ENCODE data around the gene LIM2.

Gene LIM2

DNA sequence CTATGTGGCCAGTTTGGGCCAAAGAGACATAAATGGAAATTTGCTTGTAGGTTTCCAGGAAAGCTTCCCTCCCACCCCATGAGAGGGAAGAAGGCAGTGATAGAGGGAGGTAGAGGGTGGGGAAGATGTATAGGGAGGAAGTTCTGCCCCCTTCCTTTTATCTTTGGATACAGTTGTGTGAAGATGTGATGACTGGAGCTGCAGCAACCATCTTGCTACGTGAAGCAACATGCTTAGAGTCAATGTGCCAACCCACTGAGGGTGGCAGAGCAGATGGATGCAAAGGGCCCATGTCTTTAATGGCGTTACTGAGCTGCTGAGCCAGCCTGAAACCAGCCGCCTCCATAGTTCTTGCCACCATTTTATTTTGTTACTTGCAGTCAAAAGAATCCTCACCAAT is 56.6 kb downstream of the LIM2 start:
- Histone ChIP-seq H3K9me3 (ENCODE audit: control insufficient read depth, insufficient read depth, low read depth, low read length) (no peaks in the 10 kb centered on the region), H3K4me3 (ENCODE audit: low read depth, low read length) (no peak overlapping the region), H3K27ac (ENCODE audit: extremely low read depth, low read depth, low read length) (no peak overlapping the region), H3K4me1 (ENCODE audit: control insufficient read depth, insufficient read depth, low read length) (no peaks in the 10 kb centered on the region), H3K36me3 (ENCODE audit: control insufficient read depth in 2 of 2, insufficient read depth in 1 of 2, low read length in 2 of 2) (no peaks in the 10 kb centered on the region)
- TF ChIP-seq ZXDB (tag by site-specific recombination; IDR thresholded peaks at IDR 0.05) (no peak), PRDM1 (tag by site-specific recombination; IDR thresholded peaks at IDR 0.05) (no peak), ZNF48 (tag by site-specific recombination; IDR thresholded peaks at IDR 0.05) (no peak), ZNF26 (tag by site-specific recombination; IDR thresholded peaks at IDR 0.05) (no peak), ZNF354C (tag by site-specific recombination; IDR thresholded peaks at IDR 0.05; ENCODE audit: borderline replicate concordance, low read depth) (no peak)
- TF ChIP-seq, protein P1, sequence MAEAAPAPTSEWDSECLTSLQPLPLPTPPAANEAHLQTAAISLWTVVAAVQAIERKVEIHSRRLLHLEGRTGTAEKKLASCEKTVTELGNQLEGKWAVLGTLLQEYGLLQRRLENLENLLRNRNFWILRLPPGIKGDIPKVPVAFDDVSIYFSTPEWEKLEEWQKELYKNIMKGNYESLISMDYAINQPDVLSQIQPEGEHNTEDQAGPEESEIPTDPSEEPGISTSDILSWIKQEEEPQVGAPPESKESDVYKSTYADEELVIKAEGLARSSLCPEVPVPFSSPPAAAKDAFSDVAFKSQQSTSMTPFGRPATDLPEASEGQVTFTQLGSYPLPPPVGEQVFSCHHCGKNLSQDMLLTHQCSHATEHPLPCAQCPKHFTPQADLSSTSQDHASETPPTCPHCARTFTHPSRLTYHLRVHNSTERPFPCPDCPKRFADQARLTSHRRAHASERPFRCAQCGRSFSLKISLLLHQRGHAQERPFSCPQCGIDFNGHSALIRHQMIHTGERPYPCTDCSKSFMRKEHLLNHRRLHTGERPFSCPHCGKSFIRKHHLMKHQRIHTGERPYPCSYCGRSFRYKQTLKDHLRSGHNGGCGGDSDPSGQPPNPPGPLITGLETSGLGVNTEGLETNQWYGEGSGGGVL (tag by site-specific recombination; IDR thresholded peaks at IDR 0.05): no peak
- POLR2A ChIA-PET: interaction anchor here (0.6 to 1.0 kb wide), 2 partner anchors 8 to 1477 kb away, joined by 3 to 4 read pairs; no protein-coding TSS in a partner anchor
- CTCF ChIA-PET: interaction anchor here (0.6 to 1.2 kb wide), 3 partner anchors 8 to 48 kb away, joined by 3 to 4 read pairs (median 3); no protein-coding TSS in a partner anchor

DNA sequence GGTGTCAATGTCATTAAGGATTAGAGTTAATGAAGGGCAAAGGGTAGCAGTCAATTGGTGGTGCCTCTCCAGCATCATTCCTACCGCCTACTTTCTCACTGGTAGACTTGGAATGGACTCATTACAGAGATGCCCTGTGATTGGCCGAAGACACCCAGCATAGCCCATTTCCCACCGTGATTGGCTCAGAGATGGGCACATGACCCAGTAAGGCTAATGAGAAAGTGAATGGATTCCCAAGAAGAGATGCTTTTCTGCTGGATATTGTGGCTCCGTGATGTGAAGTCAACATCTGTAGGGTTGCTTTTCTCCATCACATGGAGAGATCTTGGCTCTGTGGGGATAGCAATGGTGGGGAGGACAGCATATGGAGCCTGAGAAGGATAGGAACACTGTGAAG is 57.4 kb downstream of the LIM2 start:
- Histone ChIP-seq H3K9me3 (ENCODE audit: control insufficient read depth, insufficient read depth, low read depth, low read length) (no peaks in the 10 kb centered on the region), H3K4me1 (ENCODE audit: control insufficient read depth, insufficient read depth, low read length) (no peaks in the 10 kb centered on the region), H3K27ac (ENCODE audit: extremely low read depth, low read depth, low read length) (no peak overlapping the region), H3K36me3 (ENCODE audit: control insufficient read depth in 2 of 2, insufficient read depth in 1 of 2, low read length in 2 of 2) (no peaks in the 10 kb centered on the region), H3K4me3 (ENCODE audit: low read depth, low read length) (no peak overlapping the region)
- TF ChIP-seq ZNF302 (tag by site-specific recombination; IDR thresholded peaks at IDR 0.05; ENCODE audit: low read depth): no peak
- no peak for TF ChIP-seq BCL11B (tag by site-specific recombination; IDR thresholded peaks at IDR 0.05; ENCODE audit: low read depth)
- TF ChIP-seq, protein P2, sequence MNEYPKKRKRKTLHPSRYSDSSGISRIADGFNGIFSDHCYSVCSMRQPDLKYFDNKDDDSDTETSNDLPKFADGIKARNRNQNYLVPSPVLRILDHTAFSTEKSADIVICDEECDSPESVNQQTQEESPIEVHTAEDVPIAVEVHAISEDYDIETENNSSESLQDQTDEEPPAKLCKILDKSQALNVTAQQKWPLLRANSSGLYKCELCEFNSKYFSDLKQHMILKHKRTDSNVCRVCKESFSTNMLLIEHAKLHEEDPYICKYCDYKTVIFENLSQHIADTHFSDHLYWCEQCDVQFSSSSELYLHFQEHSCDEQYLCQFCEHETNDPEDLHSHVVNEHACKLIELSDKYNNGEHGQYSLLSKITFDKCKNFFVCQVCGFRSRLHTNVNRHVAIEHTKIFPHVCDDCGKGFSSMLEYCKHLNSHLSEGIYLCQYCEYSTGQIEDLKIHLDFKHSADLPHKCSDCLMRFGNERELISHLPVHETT (tag by site-specific recombination; IDR thresholded peaks at IDR 0.05): no peak
- TF ChIP-seq, protein P3, sequence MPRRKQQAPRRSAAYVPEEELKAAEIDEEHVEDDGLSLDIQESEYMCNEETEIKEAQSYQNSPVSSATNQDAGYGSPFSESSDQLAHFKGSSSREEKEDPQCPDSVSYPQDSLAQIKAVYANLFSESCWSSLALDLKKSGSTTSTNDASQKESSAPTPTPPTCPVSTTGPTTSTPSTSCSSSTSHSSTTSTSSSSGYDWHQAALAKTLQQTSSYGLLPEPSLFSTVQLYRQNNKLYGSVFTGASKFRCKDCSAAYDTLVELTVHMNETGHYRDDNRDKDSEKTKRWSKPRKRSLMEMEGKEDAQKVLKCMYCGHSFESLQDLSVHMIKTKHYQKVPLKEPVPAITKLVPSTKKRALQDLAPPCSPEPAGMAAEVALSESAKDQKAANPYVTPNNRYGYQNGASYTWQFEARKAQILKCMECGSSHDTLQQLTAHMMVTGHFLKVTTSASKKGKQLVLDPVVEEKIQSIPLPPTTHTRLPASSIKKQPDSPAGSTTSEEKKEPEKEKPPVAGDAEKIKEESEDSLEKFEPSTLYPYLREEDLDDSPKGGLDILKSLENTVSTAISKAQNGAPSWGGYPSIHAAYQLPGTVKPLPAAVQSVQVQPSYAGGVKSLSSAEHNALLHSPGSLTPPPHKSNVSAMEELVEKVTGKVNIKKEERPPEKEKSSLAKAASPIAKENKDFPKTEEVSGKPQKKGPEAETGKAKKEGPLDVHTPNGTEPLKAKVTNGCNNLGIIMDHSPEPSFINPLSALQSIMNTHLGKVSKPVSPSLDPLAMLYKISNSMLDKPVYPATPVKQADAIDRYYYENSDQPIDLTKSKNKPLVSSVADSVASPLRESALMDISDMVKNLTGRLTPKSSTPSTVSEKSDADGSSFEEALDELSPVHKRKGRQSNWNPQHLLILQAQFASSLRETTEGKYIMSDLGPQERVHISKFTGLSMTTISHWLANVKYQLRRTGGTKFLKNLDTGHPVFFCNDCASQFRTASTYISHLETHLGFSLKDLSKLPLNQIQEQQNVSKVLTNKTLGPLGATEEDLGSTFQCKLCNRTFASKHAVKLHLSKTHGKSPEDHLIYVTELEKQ (tag by site-specific recombination; IDR thresholded peaks at IDR 0.05; ENCODE audit: borderline replicate concordance): no peak
- TF ChIP-seq GLIS2 (tag by site-specific recombination; IDR thresholded peaks at IDR 0.05): no peak
- TF ChIP-seq ZNF510 (tag by site-specific recombination; IDR thresholded peaks at IDR 0.05; ENCODE audit: insufficient replicate concordance): no peak
- TF ChIP-seq ZNF239 (tag by site-specific recombination; IDR thresholded peaks at IDR 0.05): no peak
- TF ChIP-seq, protein P4, sequence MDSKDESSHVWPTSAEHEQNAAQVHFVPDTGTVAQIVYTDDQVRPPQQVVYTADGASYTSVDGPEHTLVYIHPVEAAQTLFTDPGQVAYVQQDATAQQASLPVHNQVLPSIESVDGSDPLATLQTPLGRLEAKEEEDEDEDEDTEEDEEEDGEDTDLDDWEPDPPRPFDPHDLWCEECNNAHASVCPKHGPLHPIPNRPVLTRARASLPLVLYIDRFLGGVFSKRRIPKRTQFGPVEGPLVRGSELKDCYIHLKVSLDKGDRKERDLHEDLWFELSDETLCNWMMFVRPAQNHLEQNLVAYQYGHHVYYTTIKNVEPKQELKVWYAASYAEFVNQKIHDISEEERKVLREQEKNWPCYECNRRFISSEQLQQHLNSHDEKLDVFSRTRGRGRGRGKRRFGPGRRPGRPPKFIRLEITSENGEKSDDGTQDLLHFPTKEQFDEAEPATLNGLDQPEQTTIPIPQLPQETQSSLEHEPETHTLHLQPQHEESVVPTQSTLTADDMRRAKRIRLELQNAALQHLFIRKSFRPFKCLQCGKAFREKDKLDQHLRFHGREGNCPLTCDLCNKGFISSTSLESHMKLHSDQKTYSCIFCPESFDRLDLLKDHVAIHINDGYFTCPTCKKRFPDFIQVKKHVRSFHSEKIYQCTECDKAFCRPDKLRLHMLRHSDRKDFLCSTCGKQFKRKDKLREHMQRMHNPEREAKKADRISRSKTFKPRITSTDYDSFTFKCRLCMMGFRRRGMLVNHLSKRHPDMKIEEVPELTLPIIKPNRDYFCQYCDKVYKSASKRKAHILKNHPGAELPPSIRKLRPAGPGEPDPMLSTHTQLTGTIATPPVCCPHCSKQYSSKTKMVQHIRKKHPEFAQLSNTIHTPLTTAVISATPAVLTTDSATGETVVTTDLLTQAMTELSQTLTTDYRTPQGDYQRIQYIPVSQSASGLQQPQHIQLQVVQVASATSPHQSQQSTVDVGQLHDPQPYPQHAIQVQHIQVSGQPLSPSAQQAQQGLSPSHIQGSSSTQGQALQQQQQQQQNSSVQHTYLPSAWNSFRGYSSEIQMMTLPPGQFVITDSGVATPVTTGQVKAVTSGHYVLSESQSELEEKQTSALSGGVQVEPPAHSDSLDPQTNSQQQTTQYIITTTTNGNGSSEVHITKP (tag by site-specific recombination; IDR thresholded peaks at IDR 0.05): no peak
- TF ChIP-seq ZXDB (tag by site-specific recombination; IDR thresholded peaks at IDR 0.05): no peak
- no peak for TF ChIP-seq ZNF629 (tag by site-specific recombination; IDR thresholded peaks at IDR 0.05)
- TF ChIP-seq, protein P5, sequence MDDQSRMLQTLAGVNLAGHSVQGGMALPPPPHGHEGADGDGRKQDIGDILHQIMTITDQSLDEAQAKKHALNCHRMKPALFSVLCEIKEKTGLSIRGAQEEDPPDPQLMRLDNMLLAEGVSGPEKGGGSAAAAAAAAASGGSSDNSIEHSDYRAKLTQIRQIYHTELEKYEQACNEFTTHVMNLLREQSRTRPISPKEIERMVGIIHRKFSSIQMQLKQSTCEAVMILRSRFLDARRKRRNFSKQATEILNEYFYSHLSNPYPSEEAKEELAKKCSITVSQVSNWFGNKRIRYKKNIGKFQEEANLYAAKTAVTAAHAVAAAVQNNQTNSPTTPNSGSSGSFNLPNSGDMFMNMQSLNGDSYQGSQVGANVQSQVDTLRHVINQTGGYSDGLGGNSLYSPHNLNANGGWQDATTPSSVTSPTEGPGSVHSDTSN (CRISPR knock-in tag; IDR thresholded peaks at IDR 0.05): no peak
- TF ChIP-seq ZNF548 (tag by site-specific recombination; IDR thresholded peaks at IDR 0.05): no peak
- TF ChIP-seq ZNF23 (tag by site-specific recombination; IDR thresholded peaks at IDR 0.05; ENCODE audit: borderline replicate concordance): no peak
- TF ChIP-seq ZSCAN23 (tag by site-specific recombination; IDR thresholded peaks at IDR 0.05): no peak
- CTCF ChIA-PET: interaction anchor here (1.2 kb wide), 1 partner anchor 15 kb away, joined by 4 read pairs; no protein-coding TSS in a partner anchor
- POLR2A ChIA-PET: interaction anchor here (0.6 to 1.0 kb wide), 2 partner anchors 9 to 1478 kb away, joined by 3 to 4 read pairs; no protein-coding TSS in a partner anchor

All from HEK293 (cell line).